Measurements from ENCODE around the gene BRIX1.

Gene BRIX1

DNA sequence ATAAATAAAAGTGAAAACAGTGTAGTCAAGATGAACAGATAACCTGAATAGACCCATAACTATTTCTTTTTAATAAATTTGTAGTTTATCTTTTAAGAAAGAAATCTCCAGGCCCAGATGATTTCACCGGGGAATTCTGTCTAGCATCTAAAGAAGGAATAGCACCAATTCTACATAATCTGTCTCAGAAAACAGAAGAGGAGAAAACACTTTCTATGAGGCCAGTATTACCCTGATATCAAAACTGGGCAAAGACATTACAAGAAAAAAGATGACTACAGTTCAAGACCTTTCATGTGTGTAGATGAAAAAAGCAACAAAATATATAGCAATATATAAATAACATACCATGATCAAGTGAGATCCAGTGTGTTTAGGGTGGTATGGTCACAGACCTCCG is 45.1 kb upstream of the BRIX1 start:
- DNase-seq = no peak
- Histone ChIP-seq H3K36me3 (no peaks in the 10 kb centered on the region), H3K9me3 (ENCODE audit: severe bottlenecking) (peaks cover 2% of the 10 kb centered on the region), H3K27ac (no peak overlapping the region), H3K27me3 (ENCODE audit: insufficient read depth, low read depth, severe bottlenecking) (no peaks in the 10 kb centered on the region), H3K4me3 (ENCODE audit: low read depth, low read length) (no peak overlapping the region)
- TF ChIP-seq, protein P1, sequence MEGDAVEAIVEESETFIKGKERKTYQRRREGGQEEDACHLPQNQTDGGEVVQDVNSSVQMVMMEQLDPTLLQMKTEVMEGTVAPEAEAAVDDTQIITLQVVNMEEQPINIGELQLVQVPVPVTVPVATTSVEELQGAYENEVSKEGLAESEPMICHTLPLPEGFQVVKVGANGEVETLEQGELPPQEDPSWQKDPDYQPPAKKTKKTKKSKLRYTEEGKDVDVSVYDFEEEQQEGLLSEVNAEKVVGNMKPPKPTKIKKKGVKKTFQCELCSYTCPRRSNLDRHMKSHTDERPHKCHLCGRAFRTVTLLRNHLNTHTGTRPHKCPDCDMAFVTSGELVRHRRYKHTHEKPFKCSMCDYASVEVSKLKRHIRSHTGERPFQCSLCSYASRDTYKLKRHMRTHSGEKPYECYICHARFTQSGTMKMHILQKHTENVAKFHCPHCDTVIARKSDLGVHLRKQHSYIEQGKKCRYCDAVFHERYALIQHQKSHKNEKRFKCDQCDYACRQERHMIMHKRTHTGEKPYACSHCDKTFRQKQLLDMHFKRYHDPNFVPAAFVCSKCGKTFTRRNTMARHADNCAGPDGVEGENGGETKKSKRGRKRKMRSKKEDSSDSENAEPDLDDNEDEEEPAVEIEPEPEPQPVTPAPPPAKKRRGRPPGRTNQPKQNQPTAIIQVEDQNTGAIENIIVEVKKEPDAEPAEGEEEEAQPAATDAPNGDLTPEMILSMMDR (IDR thresholded peaks at IDR 0.05; ENCODE audit: low read depth, low read length) = no peak

DNA sequence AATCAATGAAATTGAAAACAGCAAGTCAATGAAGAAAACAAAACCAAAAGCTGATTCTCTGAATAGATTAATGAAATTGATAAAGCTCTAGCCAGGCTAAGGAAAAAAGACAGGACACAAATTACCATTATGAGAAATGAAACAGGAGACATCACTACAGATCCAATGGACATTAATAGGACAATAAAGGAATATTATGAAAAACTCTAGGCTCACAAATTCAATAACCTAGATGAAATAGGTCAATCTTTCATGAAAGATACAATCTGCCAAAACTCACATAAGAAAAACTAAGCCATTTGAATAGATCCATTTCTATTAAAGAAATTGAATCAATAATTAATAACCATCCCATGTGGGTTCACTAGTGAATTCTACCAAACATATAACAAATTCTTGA is 39.2 kb upstream of the BRIX1 start:
- H3K27ac ChIP-seq = no peak overlapping the region
- DNase-seq = no peak
- H3K4me3 ChIP-seq (ENCODE audit: low read depth, low read length) = no peak overlapping the region
- H3K36me3 ChIP-seq = no peaks in the 10 kb centered on the region
- TF ChIP-seq, protein P1 (IDR thresholded peaks at IDR 0.05; ENCODE audit: low read depth, low read length) = no peak
- peaks cover 6% of the 10 kb centered on the region for H3K9me3 ChIP-seq (ENCODE audit: severe bottlenecking)
- no peaks in the 10 kb centered on the region for H3K27me3 ChIP-seq (ENCODE audit: insufficient read depth, low read depth, severe bottlenecking)

DNA sequence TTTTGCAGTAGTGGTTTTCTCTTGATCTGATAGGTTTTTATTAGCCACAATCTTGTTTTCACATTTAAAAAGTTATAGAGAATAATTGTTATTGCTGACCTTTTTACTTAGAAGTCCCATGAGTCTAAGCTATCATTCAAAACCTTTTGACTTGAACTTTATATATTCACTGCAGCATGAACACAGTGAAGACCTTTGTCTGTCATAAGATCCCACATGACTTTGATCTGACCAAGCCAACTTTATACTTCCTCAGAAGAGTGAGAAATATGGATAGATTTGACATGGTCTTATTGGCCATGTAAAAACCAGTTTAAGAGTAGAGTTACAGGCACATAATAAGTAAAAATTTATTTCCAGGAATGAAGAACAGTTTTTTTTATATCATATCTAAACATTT is 34.3 kb upstream of the BRIX1 start:
- Histone ChIP-seq H3K27me3 (ENCODE audit: insufficient read depth, low read depth, severe bottlenecking) (no peaks in the 10 kb centered on the region), H3K4me3 (ENCODE audit: low read depth, low read length) (no peak overlapping the region), H3K27ac (no peak overlapping the region), H3K9me3 (ENCODE audit: severe bottlenecking) (no peaks in the 10 kb centered on the region), H3K36me3 (no peaks in the 10 kb centered on the region)
- no peak for DNase-seq
- TF ChIP-seq, protein P1 (IDR thresholded peaks at IDR 0.05; ENCODE audit: low read depth, low read length) = no peak

DNA sequence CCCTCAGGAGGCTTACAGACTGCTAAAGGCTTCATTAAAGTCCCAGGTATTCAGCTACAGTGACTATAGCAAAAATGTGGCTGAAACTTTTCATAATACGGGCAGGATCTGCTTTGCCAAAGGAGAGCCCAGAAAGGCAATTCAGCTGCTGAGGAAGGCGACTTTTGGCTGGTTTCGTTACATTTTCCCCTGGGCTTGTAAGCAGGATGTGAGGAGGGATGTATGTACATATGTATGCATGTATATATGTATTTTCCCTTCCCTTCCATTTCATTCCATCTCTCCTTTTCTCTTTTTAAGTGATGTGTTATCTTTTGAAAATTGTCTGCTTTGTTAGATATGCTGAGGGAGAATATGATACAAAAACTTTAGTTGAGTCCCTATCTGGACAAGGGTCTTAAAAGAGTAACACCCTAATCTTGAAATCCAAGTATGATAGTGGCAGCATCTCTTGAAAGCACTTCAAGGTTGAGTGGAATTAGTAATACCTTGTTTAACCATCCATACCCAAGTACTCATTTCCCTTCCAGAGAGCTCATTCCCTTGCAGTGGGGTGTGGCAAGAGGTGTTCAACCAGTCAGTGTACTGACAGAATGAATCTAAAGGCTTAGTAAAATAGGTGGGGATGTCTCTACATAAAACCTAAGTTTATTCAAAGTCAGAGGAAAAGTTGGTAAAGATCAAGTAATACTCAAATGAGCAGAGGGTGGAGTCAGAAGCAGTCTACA is 29.0 kb upstream of the BRIX1 start:
- no peak overlapping the region for H3K27ac ChIP-seq
- no peak overlapping the region for H3K4me3 ChIP-seq (ENCODE audit: low read depth, low read length)
- no peaks in the 10 kb centered on the region for H3K36me3 ChIP-seq
- DNase-seq = no peak
- no peaks in the 10 kb centered on the region for H3K27me3 ChIP-seq (ENCODE audit: insufficient read depth, low read depth, severe bottlenecking)
- H3K9me3 ChIP-seq (ENCODE audit: severe bottlenecking) = no peaks in the 10 kb centered on the region
- TF ChIP-seq, protein P1 (IDR thresholded peaks at IDR 0.05; ENCODE audit: low read depth, low read length) = no peak

DNA sequence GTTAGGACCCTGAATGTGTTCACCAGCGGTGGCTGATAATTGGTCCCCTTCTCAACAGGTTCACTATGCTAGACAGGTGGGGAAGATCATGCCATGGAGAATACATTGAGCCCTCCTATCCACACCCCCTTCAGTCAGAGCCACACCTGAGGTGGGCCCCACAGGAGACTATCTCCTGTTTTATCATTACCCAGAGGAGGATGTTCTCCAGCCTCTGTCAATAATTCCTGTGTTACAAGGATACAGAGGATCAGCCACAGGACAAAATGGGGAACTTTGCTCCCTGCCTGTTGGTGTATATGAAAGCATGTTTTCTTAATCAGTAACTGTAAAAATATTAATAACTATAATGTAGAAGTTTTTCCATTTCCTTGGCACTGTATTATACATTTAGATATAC is 26.1 kb upstream of the BRIX1 start:
- no peaks in the 10 kb centered on the region for H3K9me3 ChIP-seq (ENCODE audit: severe bottlenecking)
- DNase-seq = no peak
- H3K4me3 ChIP-seq (ENCODE audit: low read depth, low read length) = no peak overlapping the region
- no peak overlapping the region for H3K27ac ChIP-seq
- no peaks in the 10 kb centered on the region for H3K27me3 ChIP-seq (ENCODE audit: insufficient read depth, low read depth, severe bottlenecking)
- TF ChIP-seq, protein P1 (IDR thresholded peaks at IDR 0.05; ENCODE audit: low read depth, low read length) = no peak
- no peaks in the 10 kb centered on the region for H3K36me3 ChIP-seq

DNA sequence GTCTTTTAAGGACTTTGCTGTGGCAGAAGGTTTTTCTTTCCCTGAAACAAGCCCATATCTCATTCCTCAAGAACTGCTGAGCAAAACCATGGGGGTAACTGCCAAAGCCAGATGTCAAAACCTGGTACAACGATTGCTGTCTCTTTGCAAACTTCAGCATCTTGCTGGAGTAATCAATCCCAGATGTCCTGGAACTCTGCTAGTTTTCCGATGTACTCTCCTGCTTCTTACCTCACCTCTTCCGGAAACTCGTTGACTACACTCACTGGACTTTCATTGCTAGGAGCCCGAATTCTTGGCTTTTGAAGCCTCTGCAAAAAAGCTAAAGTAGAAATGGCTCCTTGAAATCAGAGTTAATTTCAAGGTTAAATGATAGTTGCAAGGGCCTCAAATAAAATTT is 23.5 kb upstream of the BRIX1 start:
- no peaks in the 10 kb centered on the region for H3K27me3 ChIP-seq (ENCODE audit: insufficient read depth, low read depth, severe bottlenecking)
- DNase-seq = no peak
- H3K9me3 ChIP-seq (ENCODE audit: severe bottlenecking) = no peaks in the 10 kb centered on the region
- H3K4me3 ChIP-seq (ENCODE audit: low read depth, low read length) = no peak overlapping the region
- H3K27ac ChIP-seq = no peak overlapping the region
- H3K36me3 ChIP-seq = no peaks in the 10 kb centered on the region
- TF ChIP-seq, protein P1 (IDR thresholded peaks at IDR 0.05; ENCODE audit: low read depth, low read length) = no peak

Data from WERI-Rb-1 (cell line).